ENCODE measurements around the gene TMEM63B.
A peak's percentile ranks its signal among the peaks of the same experiment; 100 is the strongest.

TMEM63B gene

DNA sequence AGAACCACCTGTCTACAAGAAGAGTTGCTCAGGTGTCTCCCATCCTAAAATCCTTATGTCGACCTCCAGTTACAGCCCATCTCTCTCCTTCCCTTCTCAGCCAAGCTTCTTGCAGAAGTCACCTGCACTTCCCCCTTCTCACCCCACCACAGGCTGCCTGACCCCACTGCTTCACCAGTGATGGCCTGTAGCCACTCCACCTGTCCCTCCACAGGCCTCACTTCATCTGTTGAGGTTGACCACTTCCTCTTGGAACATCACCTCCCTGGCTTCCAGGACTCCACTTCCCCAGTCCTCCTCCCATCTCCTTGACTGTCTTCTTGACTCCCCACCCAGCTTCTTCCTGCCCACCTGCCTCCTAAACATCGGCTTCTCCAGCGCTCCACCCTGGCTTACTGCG is 25.5 kb upstream of the TMEM63B start:
- no peak for DNase-seq
- Mint-ChIP-seq H3K4me1 (peaks cover 14% of the 10 kb centered on the region), H3K27me3 (no peaks in the 10 kb centered on the region), H3K27ac (no peak overlapping the region), H3K36me3 (peaks cover 8% of the 10 kb centered on the region), H3K4me3 (no peak overlapping the region), H3K9me3 (no peaks in the 10 kb centered on the region)
- CTCF ChIA-PET = interaction anchor here (1.4 kb wide), 1 partner anchor 10 kb away, joined by 5 read pairs; no protein-coding TSS in a partner anchor

DNA sequence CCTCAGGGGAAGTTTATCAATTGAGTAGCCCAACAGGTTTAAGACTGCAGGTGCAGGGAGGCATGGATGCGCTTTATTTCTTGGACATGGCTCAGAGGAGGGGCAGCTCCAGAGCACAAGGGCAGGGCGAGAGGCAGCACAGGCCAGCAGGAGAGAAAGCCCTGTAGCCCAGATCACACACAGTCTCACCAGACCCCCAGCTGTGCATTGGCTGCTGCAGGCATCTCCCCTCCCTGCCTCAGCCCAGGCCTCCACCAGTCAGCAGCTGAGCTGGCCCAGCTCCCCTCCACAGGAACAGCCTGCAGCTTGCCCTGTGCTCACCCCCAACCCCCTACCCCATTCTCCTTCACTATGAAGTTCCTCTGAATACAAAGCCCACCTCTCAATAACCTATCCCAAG is 24.8 kb upstream of the TMEM63B start:
- Mint-ChIP-seq H3K9me3 (no peaks in the 10 kb centered on the region), H3K27me3 (no peaks in the 10 kb centered on the region), H3K4me1 (peaks cover 14% of the 10 kb centered on the region), H3K36me3 (peaks cover 8% of the 10 kb centered on the region), H3K4me3 (no peak overlapping the region), H3K27ac (no peak overlapping the region)
- DNase-seq = no peak
- CTCF ChIA-PET = interaction anchor here (0.8 to 1.4 kb wide), 2 partner anchors 9 to 70 kb away, joined by 3 to 5 read pairs; no protein-coding TSS in a partner anchor

DNA sequence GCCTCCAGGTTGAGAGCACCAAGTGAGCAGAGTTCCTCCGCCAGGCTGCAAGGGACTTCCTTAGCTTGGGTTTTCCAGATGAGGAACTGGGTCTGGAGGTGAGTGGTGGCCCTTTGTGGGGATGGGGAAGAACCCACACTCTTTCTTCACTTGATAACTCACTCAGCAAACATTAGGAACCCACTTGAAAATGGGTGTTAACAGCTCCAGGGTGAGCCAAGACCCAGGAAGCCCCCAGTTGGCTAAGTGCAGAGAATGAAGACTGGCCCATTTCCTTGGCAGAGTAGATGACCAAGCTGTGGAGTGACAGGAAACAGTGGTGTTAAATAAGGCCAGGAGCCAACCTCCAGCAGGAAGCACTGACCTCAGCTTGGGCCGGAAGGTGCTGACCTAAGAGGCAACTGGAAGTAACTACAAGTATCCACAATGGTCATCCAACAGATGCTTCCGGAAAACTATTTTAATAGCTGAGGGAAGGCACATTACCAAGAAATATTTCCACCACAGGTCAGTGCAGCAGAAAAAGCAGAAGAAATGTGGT is 22.8 kb upstream of the TMEM63B start:
- DNase-seq = no peak
- CTCF ChIA-PET = no interaction called here
- peaks cover 14% of the 10 kb centered on the region for H3K36me3 Mint-ChIP-seq
- no peaks in the 10 kb centered on the region for H3K9me3 Mint-ChIP-seq
- peaks cover 14% of the 10 kb centered on the region for H3K4me1 Mint-ChIP-seq
- H3K4me3 Mint-ChIP-seq = no peak overlapping the region
- H3K27ac Mint-ChIP-seq = no peak overlapping the region
- no peaks in the 10 kb centered on the region for H3K27me3 Mint-ChIP-seq

DNA sequence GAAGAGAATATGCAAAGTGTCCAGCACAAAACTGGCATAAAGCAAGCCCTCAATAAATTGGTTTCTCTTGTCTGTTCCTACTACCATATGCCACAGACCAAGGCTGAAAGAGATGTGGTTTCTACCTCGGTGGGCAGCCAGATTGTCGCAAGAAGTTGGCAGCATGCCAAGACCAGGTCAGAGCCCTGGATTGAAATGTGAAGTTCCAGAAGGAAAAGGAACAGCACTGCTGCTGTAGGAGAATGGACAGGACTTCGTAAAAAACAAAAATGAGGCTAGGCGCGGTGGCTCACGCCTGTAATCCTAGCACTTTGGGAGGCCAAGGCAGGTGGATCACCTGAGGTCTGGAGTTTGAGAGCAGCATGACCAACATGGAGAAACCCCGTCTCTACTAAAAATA is 22.2 kb upstream of the TMEM63B start:
- no peak for DNase-seq
- H3K36me3 Mint-ChIP-seq = peaks cover 19% of the 10 kb centered on the region

DNA sequence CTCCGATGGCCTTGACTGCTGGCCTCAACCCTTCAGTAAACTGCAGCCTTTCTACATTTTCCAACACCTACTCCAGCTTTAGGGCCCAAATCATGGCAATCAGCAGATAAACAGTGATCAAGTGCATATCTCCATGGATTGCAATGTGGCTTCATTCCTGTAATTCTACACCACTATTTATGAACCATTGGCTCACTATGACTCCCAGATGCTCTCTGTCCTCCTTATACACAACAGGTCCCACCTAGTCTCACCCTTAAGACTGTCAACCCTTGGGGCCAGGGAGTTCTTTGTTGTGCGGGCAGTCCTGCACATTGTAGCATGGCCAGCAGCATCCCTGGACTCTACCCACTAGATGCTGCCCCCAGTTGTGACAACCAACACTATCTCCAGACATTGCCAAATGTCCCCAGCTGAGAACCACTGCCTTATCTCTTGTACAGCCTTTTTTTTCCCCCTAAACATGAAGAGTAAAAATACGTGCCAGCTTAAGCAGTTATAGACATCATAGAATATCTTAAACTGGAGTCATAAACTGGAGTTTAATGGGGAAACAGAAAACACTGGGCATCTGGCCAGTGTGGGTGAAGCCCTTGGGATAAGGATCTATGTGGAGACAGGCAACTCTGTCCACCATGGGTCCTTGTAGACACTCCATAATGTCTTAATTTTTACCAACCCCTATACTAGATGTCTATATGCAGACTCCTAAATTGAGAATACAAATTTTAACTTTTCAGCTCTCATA is 21.2 kb upstream of the TMEM63B start:
- no peak overlapping the region for H3K4me3 Mint-ChIP-seq
- H3K27me3 Mint-ChIP-seq = no peaks in the 10 kb centered on the region
- H3K9me3 Mint-ChIP-seq = no peaks in the 10 kb centered on the region
- peaks cover 14% of the 10 kb centered on the region for H3K4me1 Mint-ChIP-seq
- CTCF ChIA-PET = interaction anchor here (1.3 to 1.4 kb wide), 2 partner anchors 8 to 10 kb away, joined by 4 to 5 read pairs; no protein-coding TSS in a partner anchor
- H3K36me3 Mint-ChIP-seq = peaks cover 25% of the 10 kb centered on the region
- no peak for DNase-seq
- H3K27ac Mint-ChIP-seq = no peak overlapping the region

More for the DNA sequence above, 22.2 kb upstream of the TMEM63B start:
- peaks cover 14% of the 10 kb centered on the region for H3K4me1 Mint-ChIP-seq
- no peaks in the 10 kb centered on the region for H3K27me3 Mint-ChIP-seq
- no peak overlapping the region for H3K4me3 Mint-ChIP-seq
- no peak overlapping the region for H3K27ac Mint-ChIP-seq
- H3K9me3 Mint-ChIP-seq = no peaks in the 10 kb centered on the region
- CTCF ChIA-PET = no interaction called here

DNA sequence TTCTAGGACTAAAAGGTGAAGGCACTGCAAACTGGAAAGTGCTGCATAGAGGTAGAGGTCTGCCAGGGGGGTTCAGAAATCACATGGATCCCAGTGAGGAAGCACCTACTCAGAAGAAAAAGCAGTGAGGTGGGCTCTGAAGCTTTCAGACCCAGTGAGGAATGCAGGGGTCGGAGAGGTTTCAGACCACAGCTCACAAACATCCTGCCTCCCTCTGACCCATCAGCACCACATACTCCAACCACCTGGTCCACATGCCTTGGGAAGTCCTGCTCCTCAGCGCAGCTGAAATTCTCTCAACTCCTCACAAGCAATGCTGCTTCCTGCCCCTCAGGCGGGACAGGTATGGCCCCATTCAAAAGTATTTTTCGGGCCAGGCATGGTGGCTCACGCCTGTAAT is 20.3 kb upstream of the TMEM63B start:
- Mint-ChIP-seq H3K36me3 (peaks cover 34% of the 10 kb centered on the region), H3K4me1 (peaks cover 15% of the 10 kb centered on the region), H3K9me3 (no peaks in the 10 kb centered on the region), H3K4me3 (no peak overlapping the region), H3K27ac (no peak overlapping the region), H3K27me3 (no peaks in the 10 kb centered on the region)
- CTCF ChIA-PET = interaction anchor here (1.4 kb wide), 1 partner anchor 11 kb away, joined by 4 read pairs; no protein-coding TSS in a partner anchor
- no peak for DNase-seq

DNA sequence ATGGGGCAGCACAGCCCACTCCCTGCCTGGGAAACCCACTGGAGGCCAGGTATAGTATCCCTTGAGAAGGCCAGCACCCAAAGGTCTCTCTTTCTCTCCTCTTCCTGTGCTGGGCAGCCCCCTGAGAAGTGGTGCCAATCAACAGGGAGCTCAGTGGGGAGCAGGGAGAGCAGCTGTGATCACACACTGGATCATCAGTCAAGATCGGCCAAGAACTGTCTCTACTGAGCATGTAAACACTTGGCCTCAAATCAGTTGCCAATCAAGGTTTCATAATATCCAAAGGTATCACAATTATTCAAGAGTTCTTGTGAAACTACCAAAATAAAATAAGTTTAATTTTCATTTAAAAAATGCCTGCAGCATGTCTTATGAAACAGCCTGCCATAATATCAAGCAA is 18.9 kb upstream of the TMEM63B start:
- H3K4me3 Mint-ChIP-seq = no peak overlapping the region
- no peak overlapping the region for H3K27ac Mint-ChIP-seq
- DNase-seq = no peak
- peaks cover 44% of the 10 kb centered on the region for H3K36me3 Mint-ChIP-seq
- H3K4me1 Mint-ChIP-seq = peaks cover 5% of the 10 kb centered on the region
- H3K27me3 Mint-ChIP-seq = no peaks in the 10 kb centered on the region
- no peaks in the 10 kb centered on the region for H3K9me3 Mint-ChIP-seq
- CTCF ChIA-PET = interaction anchor here (2.4 kb wide), 1 partner anchor 12 kb away, joined by 6 read pairs; no protein-coding TSS in a partner anchor

DNA sequence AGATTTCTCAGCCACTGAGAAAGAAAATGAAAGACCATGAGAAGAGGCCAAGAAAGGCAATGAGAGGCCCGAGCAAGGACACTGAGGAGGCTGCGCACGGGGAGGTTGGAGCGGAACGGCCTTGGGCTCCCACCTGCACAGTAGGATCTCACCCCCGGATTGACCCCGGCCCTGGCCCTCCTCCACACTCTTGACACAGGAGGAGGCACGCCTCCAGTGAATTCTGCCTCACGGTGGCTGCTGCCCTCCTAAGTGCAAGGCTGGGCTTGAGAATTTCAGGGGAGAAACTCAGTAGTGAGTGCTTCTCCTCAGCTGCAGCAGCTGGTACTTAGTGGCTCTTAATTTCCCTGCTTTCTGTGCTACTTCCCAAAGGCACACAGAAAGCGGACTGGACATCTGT is 18.1 kb upstream of the TMEM63B start:
- CTCF ChIA-PET = interaction anchor here (2.4 kb wide), 1 partner anchor 13 kb away, joined by 6 read pairs; no protein-coding TSS in a partner anchor
- Mint-ChIP-seq H3K27ac (peak overlapping the region; percentile 68), H3K27me3 (no peaks in the 10 kb centered on the region), H3K4me1 (peaks cover 5% of the 10 kb centered on the region), H3K9me3 (no peaks in the 10 kb centered on the region), H3K4me3 (no peak overlapping the region), H3K36me3 (peaks cover 46% of the 10 kb centered on the region)
- DNase-seq = no peak

DNA sequence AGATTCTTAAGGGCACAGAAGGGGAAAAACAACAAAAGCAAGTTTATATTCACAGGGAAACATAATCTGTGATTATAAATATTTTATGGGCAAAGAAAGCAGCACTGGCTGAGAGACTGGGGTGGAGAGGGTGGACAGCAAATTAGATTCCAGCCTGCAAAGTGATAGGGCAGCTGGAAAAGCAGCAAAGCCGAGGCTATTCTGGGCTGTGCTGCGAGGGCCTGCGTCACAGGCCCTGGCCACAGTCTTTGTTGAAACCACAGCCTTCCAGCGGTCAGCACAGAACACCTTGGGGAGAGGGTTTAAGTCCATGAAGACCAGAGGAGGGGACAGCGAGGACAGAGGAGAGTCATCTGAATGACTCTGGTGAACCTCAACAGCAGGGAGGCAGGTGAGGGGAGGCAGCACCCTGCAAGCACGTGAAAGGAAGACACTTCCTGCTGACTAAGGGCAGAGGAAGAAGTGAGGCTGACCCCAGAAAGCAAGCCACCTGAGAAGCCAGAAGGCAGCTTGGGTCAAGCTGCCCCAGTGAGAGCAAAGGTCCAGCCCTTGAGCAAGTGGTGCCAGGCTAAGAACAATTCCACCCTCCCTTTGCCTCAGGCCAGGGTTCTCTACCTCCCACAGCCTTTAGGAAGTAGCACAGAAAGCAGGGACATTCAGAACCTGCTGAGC is 17.2 kb upstream of the TMEM63B start:
- Mint-ChIP-seq H3K4me1 (peaks cover 5% of the 10 kb centered on the region), H3K36me3 (peaks cover 43% of the 10 kb centered on the region), H3K4me3 (no peak overlapping the region), H3K9me3 (no peaks in the 10 kb centered on the region), H3K27me3 (no peaks in the 10 kb centered on the region), H3K27ac (no peak overlapping the region)
- DNase-seq = no peak
- CTCF ChIA-PET = interaction anchor here (1.1 to 2.4 kb wide), 2 partner anchors 10 to 14 kb away, joined by 3 to 6 read pairs; no protein-coding TSS in a partner anchor

DNA sequence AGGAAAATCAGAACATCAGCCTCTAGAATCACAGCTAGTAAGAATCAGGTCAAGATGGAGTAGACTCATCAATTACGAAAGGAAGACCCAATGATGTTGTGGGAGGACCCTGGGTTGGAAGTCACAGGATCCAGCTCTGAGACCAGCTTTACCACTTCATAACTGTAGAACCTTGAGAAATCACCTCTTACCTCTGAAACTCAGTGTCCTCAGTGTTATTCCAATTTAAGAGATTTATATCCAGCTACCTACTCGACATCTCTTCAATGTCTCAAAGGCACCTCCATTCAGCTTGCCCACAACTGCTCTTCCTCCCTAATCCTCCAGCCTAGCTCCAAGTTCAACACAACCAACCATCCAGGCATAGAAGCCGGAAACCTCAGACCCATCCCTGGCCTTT is 16.4 kb upstream of the TMEM63B start:
- CTCF ChIA-PET = interaction anchor here (1.1 to 1.9 kb wide), 4 partner anchors 8 to 13 kb away, joined by 3 to 5 read pairs (median 4); no protein-coding TSS in a partner anchor
- no peaks in the 10 kb centered on the region for H3K9me3 Mint-ChIP-seq
- H3K27ac Mint-ChIP-seq = no peak overlapping the region
- peaks cover 11% of the 10 kb centered on the region for H3K4me1 Mint-ChIP-seq
- no peak for DNase-seq
- H3K4me3 Mint-ChIP-seq = no peak overlapping the region
- H3K27me3 Mint-ChIP-seq = no peaks in the 10 kb centered on the region
- peaks cover 48% of the 10 kb centered on the region for H3K36me3 Mint-ChIP-seq

DNA sequence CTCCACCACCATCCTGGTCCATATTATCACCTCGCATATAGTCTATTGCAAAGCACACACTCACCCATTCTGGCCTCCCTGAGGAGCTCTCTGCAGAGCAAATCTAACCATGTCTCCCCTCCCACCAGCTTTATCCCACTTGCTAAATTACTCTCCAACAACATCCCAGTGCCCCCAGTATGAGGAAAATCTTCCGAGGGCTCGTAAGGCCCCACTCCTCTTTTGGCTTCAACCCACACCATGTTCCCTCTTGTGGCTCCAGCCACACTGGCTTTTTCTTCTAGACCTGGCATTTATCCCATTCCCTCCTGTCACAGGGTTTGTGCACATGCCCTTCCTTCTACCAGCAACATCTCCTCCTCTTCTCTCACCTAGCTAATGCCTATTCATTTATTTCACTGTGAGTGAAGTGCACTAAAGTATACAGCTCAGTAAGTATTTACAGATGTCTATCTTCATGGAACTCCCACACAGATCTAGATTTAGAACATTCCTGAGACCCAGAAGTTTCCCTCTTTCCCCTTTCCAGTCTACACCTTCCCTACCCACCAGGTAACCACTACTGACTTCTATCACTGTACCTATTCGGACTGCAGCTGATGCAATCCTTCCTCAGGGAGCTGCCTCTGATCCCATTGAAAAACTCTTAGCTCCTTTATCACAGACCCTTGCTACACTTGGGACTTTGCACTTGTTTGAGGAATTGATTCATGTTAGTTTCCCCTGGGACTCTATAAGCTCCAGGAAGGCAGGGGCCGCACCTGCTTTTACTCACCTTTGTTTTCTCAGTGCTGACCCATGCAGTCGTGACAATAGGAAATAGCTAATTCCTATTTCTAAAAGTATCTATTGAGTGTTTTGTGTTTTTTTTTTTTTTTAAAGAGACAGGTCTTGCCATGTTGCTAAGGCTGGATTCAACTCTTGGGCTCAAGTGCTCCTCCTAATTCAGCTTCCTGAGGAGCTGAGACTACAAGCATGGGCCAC is 15.6 kb upstream of the TMEM63B start:
- no peak for DNase-seq
- Mint-ChIP-seq H3K27me3 (no peaks in the 10 kb centered on the region), H3K9me3 (no peaks in the 10 kb centered on the region), H3K36me3 (peaks cover 47% of the 10 kb centered on the region), H3K27ac (no peak overlapping the region), H3K4me3 (no peak overlapping the region), H3K4me1 (peaks cover 18% of the 10 kb centered on the region)
- CTCF ChIA-PET = interaction anchor here (1.1 to 1.9 kb wide), 4 partner anchors 9 to 14 kb away, joined by 3 to 5 read pairs (median 4); no protein-coding TSS in a partner anchor

DNA sequence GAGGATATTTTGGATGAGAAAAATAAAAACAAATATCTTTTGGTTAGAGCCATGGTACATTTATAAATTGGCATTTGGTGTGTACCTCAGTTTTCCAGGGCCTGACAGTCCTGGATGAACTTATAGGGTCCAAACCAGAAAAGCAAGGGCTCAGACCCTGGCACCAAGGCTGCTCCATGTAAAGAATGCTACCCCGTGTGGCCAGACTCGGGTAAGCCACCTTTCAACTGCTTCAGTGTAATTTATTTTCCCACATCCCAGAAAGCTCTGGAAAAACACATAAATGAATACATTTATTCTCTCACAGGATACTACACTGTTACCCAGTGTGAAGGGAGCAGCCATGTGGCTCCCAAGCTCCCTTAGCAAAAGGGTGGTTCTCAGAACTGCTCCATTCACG is 13.9 kb upstream of the TMEM63B start:
- H3K27me3 Mint-ChIP-seq = no peaks in the 10 kb centered on the region
- no peak overlapping the region for H3K27ac Mint-ChIP-seq
- CTCF ChIA-PET = no interaction called here
- peaks cover 55% of the 10 kb centered on the region for H3K36me3 Mint-ChIP-seq
- H3K4me1 Mint-ChIP-seq = peaks cover 29% of the 10 kb centered on the region
- DNase-seq = no peak
- no peak overlapping the region for H3K4me3 Mint-ChIP-seq
- no peaks in the 10 kb centered on the region for H3K9me3 Mint-ChIP-seq

DNA sequence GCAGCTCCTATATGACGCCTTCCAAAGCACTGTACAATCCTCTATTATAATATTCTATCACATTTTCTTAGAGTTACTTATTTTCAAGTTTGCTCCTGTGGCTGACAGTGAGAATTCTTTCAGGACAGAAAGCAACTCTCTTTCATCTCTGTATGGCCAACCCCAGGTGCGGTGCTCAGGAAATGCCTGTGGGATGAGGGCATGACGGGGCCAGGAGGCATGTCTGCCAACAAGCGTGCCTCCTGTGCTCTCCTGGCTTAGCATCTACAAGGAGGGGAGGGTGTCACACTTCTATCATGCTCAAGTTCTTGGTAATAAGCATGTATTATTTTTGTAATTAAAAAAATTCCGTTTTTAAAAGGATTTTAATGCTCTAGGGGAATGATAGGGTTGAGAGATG is 11.5 kb upstream of the TMEM63B start:
- Mint-ChIP-seq H3K9me3 (no peaks in the 10 kb centered on the region), H3K27ac (no peak overlapping the region), H3K4me3 (no peak overlapping the region), H3K36me3 (peaks cover 43% of the 10 kb centered on the region), H3K27me3 (no peaks in the 10 kb centered on the region), H3K4me1 (peaks cover 43% of the 10 kb centered on the region)
- no peak for DNase-seq
- CTCF ChIA-PET = interaction anchor here (1.2 to 1.7 kb wide), 3 partner anchors 19 to 106 kb away, joined by 3 to 4 read pairs (median 4); no protein-coding TSS in a partner anchor
